T-helper 2 cell treated with Interferon-gamma antibody and Interleukin-4, amounts not matched to agents 5 μg/mL and 100 μg/mL, for 36 hours (primary cell): Measurements from ENCODE around the gene NTSR1.
A peak's percentile ranks its signal among the peaks of the same experiment; 100 is the strongest.

ENCODE experiments used
- DNase-seq: peaks from one replicate; pipeline ENCODE4 v3.0.0; 2021; ENCODE audit warnings: low spot score
- H3K27ac Mint-ChIP-seq: one replicate; pipeline ENCODE4 v1.8.0; 2021; ENCODE audit warnings: mild to moderate bottlenecking, mixed read lengths
- H3K27me3 Mint-ChIP-seq: one replicate; pipeline ENCODE4 v1.8.0; 2021; ENCODE audit warnings: low read depth, mixed read lengths
- H3K36me3 Mint-ChIP-seq: one replicate; pipeline ENCODE4 v1.8.0; 2021; ENCODE audit warnings: low read depth, mixed read lengths
- H3K4me1 Mint-ChIP-seq: one replicate; pipeline ENCODE4 v1.8.0; 2021; ENCODE audit warnings: low read depth, mixed read lengths
- H3K4me3 Mint-ChIP-seq: one replicate; pipeline ENCODE4 v1.8.0; 2022; ENCODE audit warnings: mild to moderate bottlenecking, moderate library complexity, mixed read lengths
- H3K9me3 Mint-ChIP-seq: one replicate; pipeline ENCODE4 v1.8.0; 2021; ENCODE audit warnings: mixed read lengths

The NTSR1 gene

GRCh38 chr20:62702895-62703852 is 5.5 kb upstream of the NTSR1 start:
- Mint-ChIP-seq H3K4me3 (peak overlapping the region; percentile 63), H3K36me3 (no peaks in the 10 kb centered on the region), H3K4me1 (peaks cover 6% of the 10 kb centered on the region), H3K27ac (peak overlapping the region; percentile 60), H3K27me3 (peaks cover 33% of the 10 kb centered on the region), H3K9me3 (no peaks in the 10 kb centered on the region)
- peak; percentile 34 for DNase-seq

- Mint-ChIP-seq H3K36me3 (no peaks in the 10 kb centered on the region), H3K27ac (peak overlapping the region; percentile 60), H3K27me3 (peaks cover 32% of the 10 kb centered on the region), H3K9me3 (no peaks in the 10 kb centered on the region), H3K4me3 (peak overlapping the region; percentile 63), H3K4me1 (peaks cover 6% of the 10 kb centered on the region)
- no peak for DNase-seq
Measured at GRCh38 chr20:62703853-62704228, 4.8 kb upstream of the NTSR1 start.

- H3K9me3 Mint-ChIP-seq = no peaks in the 10 kb centered on the region
- H3K27ac Mint-ChIP-seq = no peak overlapping the region
- DNase-seq = no peak
- H3K4me1 Mint-ChIP-seq = peaks cover 6% of the 10 kb centered on the region
- no peaks in the 10 kb centered on the region for H3K36me3 Mint-ChIP-seq
- H3K27me3 Mint-ChIP-seq = peaks cover 35% of the 10 kb centered on the region
- no peak overlapping the region for H3K4me3 Mint-ChIP-seq
Measured at GRCh38 chr20:62704341-62704948, 4.2 kb upstream of the NTSR1 start.

- Mint-ChIP-seq H3K27me3 (peaks cover 47% of the 10 kb centered on the region), H3K9me3 (no peaks in the 10 kb centered on the region), H3K4me3 (no peak overlapping the region), H3K27ac (no peak overlapping the region), H3K4me1 (peaks cover 6% of the 10 kb centered on the region), H3K36me3 (no peaks in the 10 kb centered on the region)
- no peak for DNase-seq
Measured at GRCh38 chr20:62705627-62706026, 3.0 kb upstream of the NTSR1 start.

GRCh38 chr20:62706344-62706743 is 2.3 kb upstream of the NTSR1 start:
- Mint-ChIP-seq H3K4me1 (peaks cover 6% of the 10 kb centered on the region), H3K9me3 (no peaks in the 10 kb centered on the region), H3K27me3 (peaks cover 50% of the 10 kb centered on the region), H3K36me3 (no peaks in the 10 kb centered on the region), H3K4me3 (no peak overlapping the region), H3K27ac (no peak overlapping the region)
- no peak for DNase-seq

- Mint-ChIP-seq H3K27ac (no peak overlapping the region), H3K4me3 (no peak overlapping the region), H3K4me1 (peaks cover 6% of the 10 kb centered on the region), H3K27me3 (peaks cover 49% of the 10 kb centered on the region), H3K9me3 (no peaks in the 10 kb centered on the region), H3K36me3 (no peaks in the 10 kb centered on the region)
- DNase-seq = no peak
Measured at GRCh38 chr20:62706857-62707256, 1.8 kb upstream of the NTSR1 start.

GRCh38 chr20:62707276-62707920 is 1.2 kb upstream of the NTSR1 start:
- Mint-ChIP-seq H3K4me3 (no peak overlapping the region), H3K36me3 (no peaks in the 10 kb centered on the region), H3K9me3 (no peaks in the 10 kb centered on the region), H3K27me3 (peaks cover 53% of the 10 kb centered on the region), H3K27ac (no peak overlapping the region), H3K4me1 (peaks cover 6% of the 10 kb centered on the region)
- DNase-seq = no peak

GRCh38 chr20:62707921-62708521 is 615 bp upstream of the NTSR1 start:
- no peak for DNase-seq
- Mint-ChIP-seq H3K27me3 (peaks cover 52% of the 10 kb centered on the region), H3K36me3 (no peaks in the 10 kb centered on the region), H3K4me1 (peaks cover 6% of the 10 kb centered on the region), H3K4me3 (no peak overlapping the region), H3K27ac (no peak overlapping the region), H3K9me3 (no peaks in the 10 kb centered on the region)

GRCh38 chr20:62709537-62709905 is 885 bp downstream of the NTSR1 start:
- Mint-ChIP-seq H3K27me3 (peaks cover 61% of the 10 kb centered on the region), H3K27ac (no peak overlapping the region), H3K4me3 (no peak overlapping the region), H3K9me3 (no peaks in the 10 kb centered on the region), H3K4me1 (peaks cover 6% of the 10 kb centered on the region), H3K36me3 (no peaks in the 10 kb centered on the region)
- DNase-seq = no peak

GRCh38 chr20:62710221-62710885 is 1.7 kb downstream of the NTSR1 start:
- Mint-ChIP-seq H3K36me3 (no peaks in the 10 kb centered on the region), H3K27me3 (peaks cover 63% of the 10 kb centered on the region), H3K4me1 (peaks cover 8% of the 10 kb centered on the region)

GRCh38 chr20:62710886-62711702 is 2.5 kb downstream of the NTSR1 start:
- peaks cover 66% of the 10 kb centered on the region for H3K27me3 Mint-ChIP-seq

More at GRCh38 chr20:62710221-62710885, 1.7 kb downstream of the NTSR1 start:
- no peak overlapping the region for H3K4me3 Mint-ChIP-seq
- H3K27ac Mint-ChIP-seq = no peak overlapping the region
- no peaks in the 10 kb centered on the region for H3K9me3 Mint-ChIP-seq
- no peak for DNase-seq

GRCh38 chr20:62711703-62712101 is 3.1 kb downstream of the NTSR1 start:
- no peak overlapping the region for H3K27ac Mint-ChIP-seq
- peaks cover 19% of the 10 kb centered on the region for H3K4me1 Mint-ChIP-seq
- peaks cover 68% of the 10 kb centered on the region for H3K27me3 Mint-ChIP-seq

More at GRCh38 chr20:62710886-62711702, 2.5 kb downstream of the NTSR1 start:
- H3K36me3 Mint-ChIP-seq = no peaks in the 10 kb centered on the region
- no peak overlapping the region for H3K4me3 Mint-ChIP-seq
- no peak overlapping the region for H3K27ac Mint-ChIP-seq
- peaks cover 13% of the 10 kb centered on the region for H3K4me1 Mint-ChIP-seq
- DNase-seq = no peak
- no peaks in the 10 kb centered on the region for H3K9me3 Mint-ChIP-seq

GRCh38 chr20:62712606-62713005 is 4.0 kb downstream of the NTSR1 start:
- Mint-ChIP-seq H3K27ac (no peak overlapping the region), H3K9me3 (no peaks in the 10 kb centered on the region), H3K36me3 (no peaks in the 10 kb centered on the region), H3K4me1 (peaks cover 19% of the 10 kb centered on the region), H3K27me3 (peaks cover 63% of the 10 kb centered on the region), H3K4me3 (no peak overlapping the region)
- DNase-seq = no peak

More at GRCh38 chr20:62711703-62712101, 3.1 kb downstream of the NTSR1 start:
- Mint-ChIP-seq H3K4me3 (no peak overlapping the region), H3K36me3 (no peaks in the 10 kb centered on the region), H3K9me3 (no peaks in the 10 kb centered on the region)
- DNase-seq = no peak
